SK-N-SH (cell line): ENCODE data around the gene GDF2. TPM values are rescaled to one million over a fixed set of nuclear protein-coding genes. Genes with fewer than 3 reads are reported as not detected.

Experiments used
- CTCF ChIA-PET: fragments of 300-600, 350-600 bp; formaldehyde crosslinking; extraction: SDS; loops from one replicate; lab custom pipeline; 2021; lab: Yijun Ruan, JAX
- POLR2A ChIA-PET: fragments of 350-600 bp; sonication (Branson Sonifier 250); formaldehyde crosslinking; extraction: SDS; loops from one replicate; lab custom pipeline; 2020; ENCODE audit warnings: antibody characterized with exemption, inconsistent platforms; lab: Yijun Ruan, JAX
- DNase-seq: peaks from one replicate; pipeline ENCODE4 v3.0.0; 2012
- H2AFZ ChIP-seq: fragments of 200-600 bp; sonication (generic); 2 replicates; pipeline ENCODE4 v1.8.1; 2016; ENCODE audit warnings: antibody characterized with exemption, mild to moderate bottlenecking, low read depth
- H3F3A ChIP-seq: fragments of 200-600 bp; sonication (generic); replicated peaks from 2 replicates; pipeline ENCODE3; 2016; ENCODE audit warnings: antibody characterized with exemption, mild to moderate bottlenecking; ENCODE audit not compliant: insufficient read depth
- H3K27ac ChIP-seq, 2 experiments: fragments of 200-500 bp in 1 of 2; fragments of 200-600 bp in 1 of 2; sonication (Bioruptor generic) in 1 of 2; sonication (generic), shearing (Covaris generic) in 1 of 2; 2 replicates each; pipeline versions ENCODE4 v1.5.1 to v1.6.1; 2014 to 2016; ENCODE audit warnings: low read depth in 2 of 2, inconsistent platforms in 1 of 2, low read length in 1 of 2, mild to moderate bottlenecking in 1 of 2, mixed read lengths in 1 of 2
- H3K27me3 ChIP-seq: fragments of 200-600 bp; sonication (generic), shearing (Covaris generic); 2 replicates; pipeline ENCODE4 v1.6.1; 2016; ENCODE audit warnings: mixed run types; ENCODE audit not compliant: insufficient read depth
- H3K36me3 ChIP-seq, 2 experiments: fragments of 200-500 bp in 1 of 2; fragments of 200-600 bp in 1 of 2; sonication (Bioruptor generic) in 1 of 2; sonication (generic) in 1 of 2; replicated peaks in 1 of 2; 2 replicates each; pipeline versions ENCODE3 to v1.5.1; 2014 to 2016; ENCODE audit warnings: low read length in 1 of 2, mild to moderate bottlenecking in 1 of 2; ENCODE audit not compliant: insufficient read depth in 2 of 2, control insufficient read depth in 1 of 2
- H3K4me1 ChIP-seq, 2 experiments: fragments of 200-500 bp in 1 of 2; fragments of 200-600 bp in 1 of 2; sonication (Bioruptor generic) in 1 of 2; sonication (generic), shearing (Covaris generic) in 1 of 2; 2 replicates each; pipeline versions ENCODE4 v1.5.1 to v1.6.1; 2014 to 2016; ENCODE audit warnings: low read depth in 1 of 2, low read length in 1 of 2, mixed run types in 1 of 2; ENCODE audit not compliant: insufficient read depth in 2 of 2, control insufficient read depth in 1 of 2
- H3K4me2 ChIP-seq: fragments of 200-600 bp; sonication (generic), shearing (Covaris generic); 2 replicates; pipeline ENCODE4 v1.6.1; 2017; ENCODE audit warnings: mixed run types
- H3K4me3 ChIP-seq, 2 experiments: fragments of 200-500 bp in 1 of 2; fragments of 200-600 bp in 1 of 2; sonication (Bioruptor generic) in 1 of 2; sonication (generic), shearing (Covaris generic) in 1 of 2; 2 replicates each; pipeline versions ENCODE4 v1.5.1 to v1.8.1; 2014 to 2016; ENCODE audit warnings: low read depth in 2 of 2, inconsistent platforms in 1 of 2, low read length in 1 of 2, mild to moderate bottlenecking in 1 of 2, mixed read lengths in 1 of 2, moderate library complexity in 1 of 2
- H3K79me2 ChIP-seq: fragments of 200-600 bp; sonication (generic); 2 replicates; pipeline ENCODE4 v1.8.1; 2017; ENCODE audit warnings: mild to moderate bottlenecking; ENCODE audit not compliant: insufficient read depth
- H3K9ac ChIP-seq: fragments of 200-600 bp; sonication (generic); 2 replicates; pipeline ENCODE4 v1.6.1; 2017; ENCODE audit warnings: mixed run types
- H3K9me2 ChIP-seq: fragments of 200-600 bp; sonication (generic); 2 replicates; pipeline ENCODE4 v1.6.1; 2017; ENCODE audit warnings: mixed run types
- H3K9me3 ChIP-seq: fragments of 200-600 bp; sonication (generic); 2 replicates; pipeline ENCODE4 v1.6.1; 2017; ENCODE audit warnings: mixed run types, mild to moderate bottlenecking, moderate library complexity
- H4K20me1 ChIP-seq: fragments of 200-600 bp; sonication (generic); 2 replicates; pipeline ENCODE4 v1.6.1; 2017; ENCODE audit warnings: mild to moderate bottlenecking, mixed run types; ENCODE audit not compliant: insufficient read depth
- CHD2 ChIP-seq: fragments of 150-350 bp; IDR thresholded peaks from 2 replicates; pipeline ENCODE4 v1.6.1; 2018; ENCODE audit warnings: low read length; ENCODE audit not compliant: partially characterized antibody
- EZH2phosphoT487 ChIP-seq: fragments of 200-600 bp; sonication (generic); IDR thresholded peaks from 2 replicates; pipeline ENCODE4 v1.6.1; 2017; ENCODE audit warnings: low read depth, mixed run types, mild to moderate bottlenecking, antibody characterized with exemption, moderate library complexity, borderline replicate concordance
- FOXJ3 ChIP-seq: sonication (generic); formaldehyde crosslinking; IDR thresholded peaks from 2 replicates; pipeline ENCODE4 v1.5.1; 2020; ENCODE audit warnings: mild to moderate bottlenecking, missing genetic modification reagents
- FOXM1 ChIP-seq: IDR thresholded peaks from 2 replicates; pipeline ENCODE4 v1.4.0; 2012; ENCODE audit warnings: low read depth, mild to moderate bottlenecking
- GABPA ChIP-seq: IDR thresholded peaks from 2 replicates; pipeline ENCODE4 v1.4.0; 2012; ENCODE audit warnings: low read depth, mild to moderate bottlenecking
- JUND ChIP-seq: IDR thresholded peaks from 2 replicates; pipeline ENCODE4 v1.4.0; 2012
- MAX ChIP-seq: IDR thresholded peaks from 2 replicates; pipeline ENCODE4 v1.4.0; 2012; ENCODE audit warnings: low read depth
- NFIC ChIP-seq: IDR thresholded peaks from 2 replicates; pipeline ENCODE4 v1.4.0; 2012; ENCODE audit warnings: borderline replicate concordance
- WGBS: methylation state at CpG from one replicate; pipeline ENCODE4 v1.1.6; 2017; ENCODE audit warnings: low lambda C conversion rate; 5-methylcytosine and 5-hydroxymethylcytosine counted together
- polyA plus RNA-seq, 3 experiments: library from polyadenylated mRNA; depleted of rRNA; stranded (reverse); fragments of >200 nt; gene quantifications; 2 replicates each; pipeline ENCODE4 v1.2.3, GENCODE V29; 2012
- TF ChIP-seq, protein P1 (sequence below): fragments of 200-600 bp; sonication (generic); IDR thresholded peaks from 2 replicates; pipeline ENCODE4 v1.6.1; 2017; ENCODE audit warnings: antibody characterized with exemption, mild to moderate bottlenecking, moderate library complexity

GDF2 gene
- polyA plus RNA-seq, 1 of the 3 experiments (the other 2 are of a cell fraction): not detected

GRCh38 chr10:47337310-47337709, 15.1 kb downstream of the GDF2 start:
- Histone ChIP-seq H3K79me2 (no peaks in the 10 kb centered on the region), H3K4me2 (no peak overlapping the region), H3K36me3 (no peaks in the 10 kb centered on the region), H3K9ac (no peak overlapping the region), H3K9me3 (no peaks in the 10 kb centered on the region), H3K27ac (no peak overlapping the region), H2AFZ (no peak overlapping the region), H4K20me1 (no peaks in the 10 kb centered on the region), H3K4me1 (peaks cover 0 to 10% of the 10 kb centered on the region in 2 experiments; a peak in 1 of 4 replicates), H3K27me3 (peaks cover 23% of the 10 kb centered on the region; the same call in 1 of the 2 replicates), H3K4me3 (no peak overlapping the region), H3K9me2 (0 out of 2 replicates have a peak, but pooled peaks cover 4% of the 10 kb centered on the region), H3F3A (no peaks in the 10 kb centered on the region)
- WGBS: 42% methylated on average over 3 of the region's 4 CpGs
- no peak for TF ChIP-seq FOXM1
- TF ChIP-seq GABPA: no peak
- no peak for TF ChIP-seq FOXJ3
- ChIA-PET POLR2A (no interaction called here), CTCF (interaction anchor here (0.7 to 2.0 kb wide), 3 partner anchors 25 to 345 kb away, joined by 3 to 6 read pairs (median 3); no protein-coding TSS in a partner anchor)
- no peak for DNase-seq

DNA sequence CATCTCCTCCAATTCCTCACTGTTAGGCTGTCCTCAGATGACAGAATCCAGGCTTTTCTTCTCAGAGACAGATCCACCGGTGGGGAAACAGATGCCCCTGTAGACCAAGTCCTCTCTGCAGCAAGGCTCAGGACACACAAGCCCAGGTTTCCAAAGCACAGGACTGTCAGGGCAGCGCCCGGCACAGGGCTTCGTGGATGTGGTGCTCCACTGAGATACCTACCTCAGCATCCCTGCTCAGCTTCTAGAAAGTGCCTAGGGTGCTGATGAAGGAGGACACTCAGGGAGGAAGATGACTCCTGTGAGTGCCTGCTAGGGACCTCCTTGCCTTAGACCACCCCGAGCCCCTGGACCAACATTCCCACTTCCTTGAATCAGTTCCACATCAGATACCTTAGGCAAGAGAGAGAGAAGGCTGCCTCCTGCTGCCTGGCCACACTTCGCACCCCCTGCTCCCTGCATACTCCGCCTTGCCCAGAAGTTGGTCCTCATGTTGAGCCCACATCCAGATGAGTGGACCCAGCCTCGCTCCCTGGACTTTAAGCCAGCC, 17.0 kb downstream of the GDF2 start:
- H3K36me3 ChIP-seq: no peaks in the 10 kb centered on the region
- TF ChIP-seq EZH2phosphoT487 (no peak), NFIC (no peak), CHD2 (no peak), JUND (no peak), MAX (no peak)
- TF ChIP-seq, protein P1, sequence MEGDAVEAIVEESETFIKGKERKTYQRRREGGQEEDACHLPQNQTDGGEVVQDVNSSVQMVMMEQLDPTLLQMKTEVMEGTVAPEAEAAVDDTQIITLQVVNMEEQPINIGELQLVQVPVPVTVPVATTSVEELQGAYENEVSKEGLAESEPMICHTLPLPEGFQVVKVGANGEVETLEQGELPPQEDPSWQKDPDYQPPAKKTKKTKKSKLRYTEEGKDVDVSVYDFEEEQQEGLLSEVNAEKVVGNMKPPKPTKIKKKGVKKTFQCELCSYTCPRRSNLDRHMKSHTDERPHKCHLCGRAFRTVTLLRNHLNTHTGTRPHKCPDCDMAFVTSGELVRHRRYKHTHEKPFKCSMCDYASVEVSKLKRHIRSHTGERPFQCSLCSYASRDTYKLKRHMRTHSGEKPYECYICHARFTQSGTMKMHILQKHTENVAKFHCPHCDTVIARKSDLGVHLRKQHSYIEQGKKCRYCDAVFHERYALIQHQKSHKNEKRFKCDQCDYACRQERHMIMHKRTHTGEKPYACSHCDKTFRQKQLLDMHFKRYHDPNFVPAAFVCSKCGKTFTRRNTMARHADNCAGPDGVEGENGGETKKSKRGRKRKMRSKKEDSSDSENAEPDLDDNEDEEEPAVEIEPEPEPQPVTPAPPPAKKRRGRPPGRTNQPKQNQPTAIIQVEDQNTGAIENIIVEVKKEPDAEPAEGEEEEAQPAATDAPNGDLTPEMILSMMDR: no peak
- H3K27ac ChIP-seq: no peak overlapping the region
- POLR2A ChIA-PET: no interaction called here
- WGBS: 54% methylated on average over 7 of the region's 8 CpGs
- no peak overlapping the region for H2AFZ ChIP-seq
- peaks cover 0 to 10% of the 10 kb centered on the region in 2 experiments; a peak in 1 of 4 replicates for H3K4me1 ChIP-seq
- H3F3A ChIP-seq: no peaks in the 10 kb centered on the region
- DNase-seq: no peak
- H3K27me3 ChIP-seq: peaks cover 29% of the 10 kb centered on the region; the same call in 1 of the 2 replicates
- H3K9me2 ChIP-seq: 0 out of 2 replicates have a peak, but pooled peaks cover 4% of the 10 kb centered on the region
- H3K79me2 ChIP-seq: no peaks in the 10 kb centered on the region
- no peaks in the 10 kb centered on the region for H4K20me1 ChIP-seq
- H3K4me3 ChIP-seq: no peak overlapping the region
- H3K9ac ChIP-seq: no peak overlapping the region
- H3K4me2 ChIP-seq: no peak overlapping the region
- CTCF ChIA-PET: interaction anchor here (0.6 to 3.0 kb wide), 18 partner anchors 12 to 346 kb away, joined by 3 to 31 read pairs (median 6); no protein-coding TSS in a partner anchor
- no peaks in the 10 kb centered on the region for H3K9me3 ChIP-seq
